ENCODE results near the gene TBC1D14. TPM values are rescaled to one million over a fixed set of nuclear protein-coding genes. Genes with fewer than 3 reads are reported as not detected.

Gene TBC1D14
- total RNA-seq, 2 experiments from 2014 or later, result 38.4 to 44.1 TPM

- no peak for DNase-seq (ENCODE audit: low spot score)
- TF ChIP-seq CTCF (conservative IDR thresholded peaks at IDR 0.05; ENCODE audit: low read length) (no peak), EZH2phosphoT487 (IDR thresholded peaks at IDR 0.05; ENCODE audit: borderline replicate concordance, low read depth, low read length) (no peak)
- intact Hi-C loops (cut with micrococcal nuclease; ENCODE audit: unreplicated experiment), result no loop called here
Measured at GRCh38 chr4:6944301-6945051, 34.9 kb downstream of the TBC1D14 start.

GRCh38 chr4:6945052-6945409, 35.4 kb downstream of the TBC1D14 start:
- peaks cover 35% of the 10 kb centered on the region for H3K4me1 ChIP-seq (ENCODE audit: insufficient read depth, low read length, poor library complexity, severe bottlenecking)
- no peak overlapping the region for H3K27ac ChIP-seq (ENCODE audit: low read depth, low read length, poor library complexity, severe bottlenecking)
- no peaks in the 10 kb centered on the region for H3K36me3 ChIP-seq (ENCODE audit: insufficient read depth, low read length)
- CTCF ChIA-PET (ENCODE audit: unreplicated experiment), result no interaction called here
- intact Hi-C loops (cut with micrococcal nuclease; ENCODE audit: unreplicated experiment), result no loop called here
- H4K20me1 ChIP-seq (ENCODE audit: insufficient read depth, low read length), result no peaks in the 10 kb centered on the region
- no peaks in the 10 kb centered on the region for H3K79me2 ChIP-seq (ENCODE audit: insufficient read depth, low read depth, low read length)
- BruUV-seq (replicated peaks), result no TSS peak
- H3K4me2 ChIP-seq (ENCODE audit: low read length), result no peak overlapping the region
- no peaks in the 10 kb centered on the region for H3K9me3 ChIP-seq (ENCODE audit: low read length)
- no peak for TF ChIP-seq CTCF (conservative IDR thresholded peaks at IDR 0.05; ENCODE audit: low read length)
- no peak for TF ChIP-seq EZH2phosphoT487 (IDR thresholded peaks at IDR 0.05; ENCODE audit: borderline replicate concordance, low read depth, low read length)
- POLR2A ChIA-PET, result interaction anchor here (0.7 to 1.1 kb wide), 3 partner anchors 13 to 21 kb away, joined by 3 to 7 read pairs (median 3); no protein-coding TSS in a partner anchor
- H3K9me2 ChIP-seq (ENCODE audit: insufficient read depth, low read length), result no peaks in the 10 kb centered on the region
- no peak overlapping the region for H3K4me3 ChIP-seq (ENCODE audit: low read depth, low read length, poor library complexity, severe bottlenecking)
- H2AFZ ChIP-seq (ENCODE audit: low read length), result no peak overlapping the region
- DNase-seq (ENCODE audit: low spot score), result no peak

More at GRCh38 chr4:6944301-6945051, 34.9 kb downstream of the TBC1D14 start:
- H3K9me3 ChIP-seq (ENCODE audit: low read length), result no peaks in the 10 kb centered on the region
- H3K4me3 ChIP-seq (ENCODE audit: low read depth, low read length, poor library complexity, severe bottlenecking), result no peak overlapping the region
- H3K36me3 ChIP-seq (ENCODE audit: insufficient read depth, low read length), result no peaks in the 10 kb centered on the region
- H3K4me1 ChIP-seq (ENCODE audit: insufficient read depth, low read length, poor library complexity, severe bottlenecking), result peaks cover 41% of the 10 kb centered on the region
- H4K20me1 ChIP-seq (ENCODE audit: insufficient read depth, low read length), result no peaks in the 10 kb centered on the region
- H3K79me2 ChIP-seq (ENCODE audit: insufficient read depth, low read depth, low read length), result no peaks in the 10 kb centered on the region
- H2AFZ ChIP-seq (ENCODE audit: low read length), result no peak overlapping the region
- no peak overlapping the region for H3K4me2 ChIP-seq (ENCODE audit: low read length)
- ChIA-PET POLR2A (no interaction called here), CTCF (ENCODE audit: unreplicated experiment) (no interaction called here)
- no peaks in the 10 kb centered on the region for H3K9me2 ChIP-seq (ENCODE audit: insufficient read depth, low read length)
- BruUV-seq (replicated peaks), result no TSS peak
- no peak overlapping the region for H3K27ac ChIP-seq (ENCODE audit: low read depth, low read length, poor library complexity, severe bottlenecking)

GRCh38 chr4:6946497-6946896, 36.9 kb downstream of the TBC1D14 start:
- no peak overlapping the region for H2AFZ ChIP-seq (ENCODE audit: low read length)
- no peak overlapping the region for H3K27ac ChIP-seq (ENCODE audit: low read depth, low read length, poor library complexity, severe bottlenecking)
- no peak overlapping the region for H3K4me3 ChIP-seq (ENCODE audit: low read depth, low read length, poor library complexity, severe bottlenecking)
- H3K4me1 ChIP-seq (ENCODE audit: insufficient read depth, low read length, poor library complexity, severe bottlenecking), result peaks cover 20% of the 10 kb centered on the region
- H3K36me3 ChIP-seq (ENCODE audit: insufficient read depth, low read length), result no peaks in the 10 kb centered on the region
- POLR2A ChIA-PET, result no interaction called here
- CTCF ChIA-PET (ENCODE audit: unreplicated experiment), result no interaction called here
- DNase-seq (ENCODE audit: low spot score), result no peak
- intact Hi-C loops (cut with micrococcal nuclease; ENCODE audit: unreplicated experiment), result no loop called here
- no peak overlapping the region for H3K4me2 ChIP-seq (ENCODE audit: low read length)
- H3K9me3 ChIP-seq (ENCODE audit: low read length), result no peaks in the 10 kb centered on the region
- BruUV-seq (replicated peaks), result no TSS peak
- TF ChIP-seq EZH2phosphoT487 (IDR thresholded peaks at IDR 0.05; ENCODE audit: borderline replicate concordance, low read depth, low read length), result no peak
- TF ChIP-seq CTCF (conservative IDR thresholded peaks at IDR 0.05; ENCODE audit: low read length), result no peak
- no peaks in the 10 kb centered on the region for H3K9me2 ChIP-seq (ENCODE audit: insufficient read depth, low read length)
- H3K79me2 ChIP-seq (ENCODE audit: insufficient read depth, low read depth, low read length), result no peaks in the 10 kb centered on the region
- H4K20me1 ChIP-seq (ENCODE audit: insufficient read depth, low read length), result no peaks in the 10 kb centered on the region
